HEK293 (cell line): Measurements from ENCODE around the gene SFT2D3.

ENCODE experiments used
- CTCF ChIA-PET: fragments of 350-600 bp; formaldehyde crosslinking; extraction: SDS; loops from one replicate; lab custom pipeline; 2021; ENCODE audit warnings: antibody characterized with exemption; lab: Yijun Ruan, JAX
- POLR2A ChIA-PET: fragments of 300-600 bp; formaldehyde crosslinking; extraction: SDS; loops from one replicate; lab custom pipeline; 2020; ENCODE audit warnings: antibody characterized with exemption, inconsistent platforms; lab: Yijun Ruan, JAX
- H3K27ac ChIP-seq: fragments of 200-500 bp; sonication (Bioruptor generic); 2 replicates; pipeline ENCODE4 v1.5.1; 2014; ENCODE audit warnings: low read depth, low read length, control low read depth, inconsistent platforms; ENCODE audit errors: extremely low read depth
- H3K36me3 ChIP-seq, 2 experiments: fragments of 200-500 bp in 1 of 2; sonication (Bioruptor generic) in 1 of 2; 1 replicate in 1 of 2; 2 replicates in 1 of 2; pipeline ENCODE4 v1.5.1; 2014 to 2017; ENCODE audit warnings: inconsistent platforms in 2 of 2, low read length in 2 of 2; ENCODE audit not compliant: control insufficient read depth in 2 of 2, insufficient read depth in 1 of 2
- H3K4me1 ChIP-seq: fragments of 200-500 bp; sonication (Bioruptor generic); 2 replicates; pipeline ENCODE4 v1.5.1; 2014; ENCODE audit warnings: mild to moderate bottlenecking, low read length, inconsistent platforms; ENCODE audit not compliant: control insufficient read depth, insufficient read depth
- H3K4me3 ChIP-seq: 2 replicates; pipeline ENCODE4 v1.5.1; 2011; ENCODE audit warnings: low read depth, mild to moderate bottlenecking, control low read depth, low read length, moderate library complexity
- H3K9me3 ChIP-seq: fragments of 200-500 bp; sonication (Bioruptor generic); 2 replicates; pipeline ENCODE4 v1.5.1; 2014; ENCODE audit warnings: low read depth, low read length, inconsistent platforms; ENCODE audit not compliant: control insufficient read depth, insufficient read depth
- BCL11A ChIP-seq: fragments of 450-650 bp; formaldehyde crosslinking; IDR thresholded peaks from 2 replicates; pipeline ENCODE4 v1.5.1; 2016; ENCODE audit warnings: low read depth, missing biosample characterization, missing genetic modification characterization
- KLF1 ChIP-seq: fragments of 450-650 bp; formaldehyde crosslinking; IDR thresholded peaks from 2 replicates; pipeline ENCODE4 v1.5.1; 2016; ENCODE audit warnings: missing biosample characterization, missing genetic modification characterization
- KLF16 ChIP-seq: fragments of 450-650 bp; formaldehyde crosslinking; IDR thresholded peaks from 2 replicates; pipeline ENCODE4 v1.5.1; 2017; ENCODE audit warnings: missing biosample characterization, missing genetic modification characterization
- SCRT1 ChIP-seq: fragments of 450-650 bp; formaldehyde crosslinking; IDR thresholded peaks from 2 replicates; pipeline ENCODE4 v1.5.1; 2016; ENCODE audit warnings: missing biosample characterization, missing genetic modification characterization, borderline replicate concordance
- SETDB1 ChIP-seq: IDR thresholded peaks from one replicate; pipeline ENCODE4 v1.6.1; 2017; ENCODE audit warnings: mild to moderate bottlenecking, low read length, moderate library complexity, mixed read lengths; ENCODE audit not compliant: insufficient read length
- ZNF174 ChIP-seq: fragments of 450-650 bp; formaldehyde crosslinking; IDR thresholded peaks from 2 replicates; pipeline ENCODE4 v1.5.0; 2017; ENCODE audit warnings: missing biosample characterization, mild to moderate bottlenecking, missing genetic modification characterization
- ZNF274 ChIP-seq, 2 experiments: fragments of 200-500 bp in 1 of 2; fragments of 450-650 bp in 1 of 2; sonication (Bioruptor generic) in 1 of 2; formaldehyde crosslinking in 1 of 2; IDR thresholded peaks; 2 replicates each; pipeline versions ENCODE4 v1.5.1 to v1.6.1; 2014 to 2016; ENCODE audit warnings: borderline replicate concordance in 1 of 2, inconsistent platforms in 1 of 2, low read length in 1 of 2, missing biosample characterization in 1 of 2, missing genetic modification characterization in 1 of 2
- ZNF37A ChIP-seq: fragments of 450-650 bp; IDR thresholded peaks from 2 replicates; pipeline ENCODE4 v1.5.1; 2018; ENCODE audit warnings: missing biosample characterization, missing genetic modification characterization
- ZNF501 ChIP-seq: fragments of 450-650 bp; formaldehyde crosslinking; IDR thresholded peaks from 2 replicates; pipeline ENCODE4 v1.5.1; 2016; ENCODE audit warnings: missing biosample characterization, missing genetic modification characterization
- ZNF529 ChIP-seq: fragments of 450-650 bp; formaldehyde crosslinking; IDR thresholded peaks from 2 replicates; pipeline ENCODE4 v1.5.1; 2017; ENCODE audit warnings: missing genetic modification characterization, missing biosample characterization; ENCODE audit not compliant: insufficient replicate concordance
- ZNF571 ChIP-seq: fragments of 450-650 bp; formaldehyde crosslinking; IDR thresholded peaks from 2 replicates; pipeline ENCODE4 v1.5.0; 2017; ENCODE audit warnings: missing biosample characterization, missing genetic modification characterization
- ZNF585B ChIP-seq: fragments of 450-650 bp; formaldehyde crosslinking; IDR thresholded peaks from 2 replicates; pipeline ENCODE4 v1.5.1; 2016; ENCODE audit warnings: missing biosample characterization, missing genetic modification characterization
- ZNF596 ChIP-seq: fragments of 450-650 bp; IDR thresholded peaks from 2 replicates; pipeline ENCODE4 v1.5.0; 2018; ENCODE audit warnings: missing biosample characterization, mild to moderate bottlenecking, missing genetic modification characterization, moderate library complexity
- ZNF670 ChIP-seq: fragments of 450-650 bp; formaldehyde crosslinking; IDR thresholded peaks from 2 replicates; pipeline ENCODE4 v1.5.1; 2016; ENCODE audit warnings: missing biosample characterization, missing genetic modification characterization, low read depth
- ZNF677 ChIP-seq: fragments of 450-650 bp; IDR thresholded peaks from 2 replicates; pipeline ENCODE4 v1.5.0; 2018; ENCODE audit warnings: missing biosample characterization, mild to moderate bottlenecking, missing genetic modification characterization, moderate library complexity
- ZNF704 ChIP-seq: fragments of 450-650 bp; formaldehyde crosslinking; IDR thresholded peaks from 2 replicates; pipeline ENCODE4 v1.5.1; 2016; ENCODE audit warnings: missing biosample characterization, missing genetic modification characterization
- TF ChIP-seq, protein P1 (sequence below): fragments of 450-650 bp; formaldehyde crosslinking; IDR thresholded peaks from 2 replicates; pipeline ENCODE4 v1.5.1; 2016; ENCODE audit warnings: missing biosample characterization, missing genetic modification characterization
- TF ChIP-seq, protein P2 (sequence below): fragments of 450-650 bp; formaldehyde crosslinking; IDR thresholded peaks from 2 replicates; pipeline ENCODE4 v1.5.1; 2016; ENCODE audit warnings: missing biosample characterization, missing genetic modification characterization, borderline replicate concordance

Gene SFT2D3

GRCh38 chr2:127685410-127686080, 15.8 kb upstream of the SFT2D3 start:
- H3K4me3 ChIP-seq: no peak overlapping the region
- ChIA-PET CTCF (interaction anchor here (1.9 kb wide), 1 partner anchor 9 kb away, joined by 4 read pairs; no protein-coding TSS in a partner anchor), POLR2A (no interaction called here)
- no peaks in the 10 kb centered on the region for H3K36me3 ChIP-seq
- H3K4me1 ChIP-seq: no peaks in the 10 kb centered on the region
- H3K9me3 ChIP-seq: no peaks in the 10 kb centered on the region
- H3K27ac ChIP-seq: no peak overlapping the region
- no peak for TF ChIP-seq ZNF571 (tag by site-specific recombination)
- TF ChIP-seq, protein P1, sequence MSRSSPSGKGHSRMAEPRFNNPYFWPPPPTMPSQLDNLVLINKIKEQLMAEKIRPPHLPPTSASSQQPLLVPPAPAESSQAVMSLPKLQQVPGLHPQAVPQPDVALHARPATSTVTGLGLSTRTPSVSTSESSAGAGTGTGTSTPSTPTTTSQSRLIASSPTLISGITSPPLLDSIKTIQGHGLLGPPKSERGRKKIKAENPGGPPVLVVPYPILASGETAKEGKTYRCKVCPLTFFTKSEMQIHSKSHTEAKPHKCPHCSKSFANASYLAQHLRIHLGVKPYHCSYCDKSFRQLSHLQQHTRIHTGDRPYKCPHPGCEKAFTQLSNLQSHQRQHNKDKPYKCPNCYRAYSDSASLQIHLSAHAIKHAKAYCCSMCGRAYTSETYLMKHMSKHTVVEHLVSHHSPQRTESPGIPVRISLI: no peak
- TF ChIP-seq ZNF174 (tag by site-specific recombination): no peak
- TF ChIP-seq ZNF677 (tag by site-specific recombination): no peak
- TF ChIP-seq ZNF37A (tag by site-specific recombination): no peak
- TF ChIP-seq, protein P2, sequence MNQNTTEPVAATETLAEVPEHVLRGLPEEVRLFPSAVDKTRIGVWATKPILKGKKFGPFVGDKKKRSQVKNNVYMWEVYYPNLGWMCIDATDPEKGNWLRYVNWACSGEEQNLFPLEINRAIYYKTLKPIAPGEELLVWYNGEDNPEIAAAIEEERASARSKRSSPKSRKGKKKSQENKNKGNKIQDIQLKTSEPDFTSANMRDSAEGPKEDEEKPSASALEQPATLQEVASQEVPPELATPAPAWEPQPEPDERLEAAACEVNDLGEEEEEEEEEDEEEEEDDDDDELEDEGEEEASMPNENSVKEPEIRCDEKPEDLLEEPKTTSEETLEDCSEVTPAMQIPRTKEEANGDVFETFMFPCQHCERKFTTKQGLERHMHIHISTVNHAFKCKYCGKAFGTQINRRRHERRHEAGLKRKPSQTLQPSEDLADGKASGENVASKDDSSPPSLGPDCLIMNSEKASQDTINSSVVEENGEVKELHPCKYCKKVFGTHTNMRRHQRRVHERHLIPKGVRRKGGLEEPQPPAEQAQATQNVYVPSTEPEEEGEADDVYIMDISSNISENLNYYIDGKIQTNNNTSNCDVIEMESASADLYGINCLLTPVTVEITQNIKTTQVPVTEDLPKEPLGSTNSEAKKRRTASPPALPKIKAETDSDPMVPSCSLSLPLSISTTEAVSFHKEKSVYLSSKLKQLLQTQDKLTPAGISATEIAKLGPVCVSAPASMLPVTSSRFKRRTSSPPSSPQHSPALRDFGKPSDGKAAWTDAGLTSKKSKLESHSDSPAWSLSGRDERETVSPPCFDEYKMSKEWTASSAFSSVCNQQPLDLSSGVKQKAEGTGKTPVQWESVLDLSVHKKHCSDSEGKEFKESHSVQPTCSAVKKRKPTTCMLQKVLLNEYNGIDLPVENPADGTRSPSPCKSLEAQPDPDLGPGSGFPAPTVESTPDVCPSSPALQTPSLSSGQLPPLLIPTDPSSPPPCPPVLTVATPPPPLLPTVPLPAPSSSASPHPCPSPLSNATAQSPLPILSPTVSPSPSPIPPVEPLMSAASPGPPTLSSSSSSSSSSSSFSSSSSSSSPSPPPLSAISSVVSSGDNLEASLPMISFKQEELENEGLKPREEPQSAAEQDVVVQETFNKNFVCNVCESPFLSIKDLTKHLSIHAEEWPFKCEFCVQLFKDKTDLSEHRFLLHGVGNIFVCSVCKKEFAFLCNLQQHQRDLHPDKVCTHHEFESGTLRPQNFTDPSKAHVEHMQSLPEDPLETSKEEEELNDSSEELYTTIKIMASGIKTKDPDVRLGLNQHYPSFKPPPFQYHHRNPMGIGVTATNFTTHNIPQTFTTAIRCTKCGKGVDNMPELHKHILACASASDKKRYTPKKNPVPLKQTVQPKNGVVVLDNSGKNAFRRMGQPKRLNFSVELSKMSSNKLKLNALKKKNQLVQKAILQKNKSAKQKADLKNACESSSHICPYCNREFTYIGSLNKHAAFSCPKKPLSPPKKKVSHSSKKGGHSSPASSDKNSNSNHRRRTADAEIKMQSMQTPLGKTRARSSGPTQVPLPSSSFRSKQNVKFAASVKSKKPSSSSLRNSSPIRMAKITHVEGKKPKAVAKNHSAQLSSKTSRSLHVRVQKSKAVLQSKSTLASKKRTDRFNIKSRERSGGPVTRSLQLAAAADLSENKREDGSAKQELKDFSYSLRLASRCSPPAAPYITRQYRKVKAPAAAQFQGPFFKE (tag by site-specific recombination): no peak
- no peak for TF ChIP-seq SCRT1
- TF ChIP-seq ZNF529: no peak
- no peak for TF ChIP-seq ZNF596 (tag by site-specific recombination)
- no peak for TF ChIP-seq KLF16 (tag by site-specific recombination)

DNA sequence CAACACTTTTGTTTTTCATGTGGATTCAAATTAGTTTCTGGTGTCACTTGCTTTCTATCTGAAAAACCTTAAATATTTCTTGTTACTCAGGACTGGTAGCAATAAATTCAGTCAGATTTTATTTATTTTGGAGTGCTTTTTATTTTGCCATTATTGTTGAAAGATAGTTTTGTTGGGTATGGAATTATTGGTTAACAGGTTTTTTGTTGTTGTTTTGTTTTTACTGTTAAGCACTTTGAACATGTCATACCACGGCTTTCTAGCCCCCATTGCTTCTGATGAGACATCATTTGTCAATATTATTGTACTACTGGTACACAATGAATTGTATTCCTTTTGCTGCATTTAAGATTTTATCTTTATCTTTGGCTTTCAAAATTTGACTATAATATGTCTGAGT, 12.9 kb upstream of the SFT2D3 start:
- no peaks in the 10 kb centered on the region for H3K4me1 ChIP-seq
- H3K4me3 ChIP-seq: no peak overlapping the region
- H3K27ac ChIP-seq: no peak overlapping the region
- ChIA-PET POLR2A (no interaction called here), CTCF (no interaction called here)
- TF ChIP-seq ZNF670: no peak
- H3K36me3 ChIP-seq: no peaks in the 10 kb centered on the region
- H3K9me3 ChIP-seq: no peaks in the 10 kb centered on the region

DNA sequence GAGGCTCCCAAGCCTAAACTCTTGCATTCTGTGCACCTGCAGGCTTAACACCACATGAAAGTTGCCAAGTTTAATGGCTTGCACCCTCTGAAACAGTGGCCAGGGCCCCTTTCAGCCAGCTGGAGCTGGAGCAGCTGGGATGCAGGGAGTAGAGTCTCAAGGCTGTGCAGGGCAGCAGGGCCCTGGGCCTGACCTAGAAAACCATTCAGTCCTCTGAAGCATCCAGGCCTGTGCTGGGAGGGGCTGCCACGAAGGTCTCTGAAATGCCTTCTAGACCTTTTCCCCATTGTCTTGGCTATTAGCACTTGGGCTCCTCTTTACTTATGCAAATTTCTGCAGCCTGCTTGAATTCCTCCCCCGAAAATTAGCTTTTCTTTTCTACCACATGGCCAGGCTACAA, 10.6 kb upstream of the SFT2D3 start:
- no peak overlapping the region for H3K27ac ChIP-seq
- ChIA-PET CTCF (no interaction called here), POLR2A (no interaction called here)
- H3K9me3 ChIP-seq: no peaks in the 10 kb centered on the region
- H3K4me1 ChIP-seq: no peaks in the 10 kb centered on the region
- TF ChIP-seq ZNF174 (tag by site-specific recombination) (no peak), ZNF585B (tag by site-specific recombination) (peak; percentile 94), SETDB1 (peak; percentile 80), KLF1 (tag by site-specific recombination) (no peak), ZNF704 (tag by site-specific recombination) (no peak), ZNF501 (no peak), KLF16 (tag by site-specific recombination) (no peak), ZNF274 (IDR thresholded peaks at IDR 0.05; ENCODE audit: low read length) (no peak), ZNF274 (tag by site-specific recombination; IDR thresholded peaks at IDR 0.05; ENCODE audit: borderline replicate concordance) (no peak), BCL11A (tag by site-specific recombination) (no peak)
- no peaks in the 10 kb centered on the region for H3K36me3 ChIP-seq
- no peak overlapping the region for H3K4me3 ChIP-seq
